NK-92 (cell line): ENCODE data around the gene GJB6.

Experiments used
- DNase-seq: peaks from one replicate; lab custom pipeline; 2025; ENCODE audit not compliant: unreplicated experiment; lab: John Stamatoyannopoulos, UW

Gene GJB6

GRCh38 chr13:20188667-20189553, 43.2 kb downstream of the GJB6 start:
- DNase-seq: no peak

GRCh38 chr13:20186771-20187170, 45.3 kb downstream of the GJB6 start:
- DNase-seq: no peak

- no peak for DNase-seq
These were observed 46.6 kb downstream of the GJB6 start for GRCh38 chr13:20185366-20186056.

- DNase-seq: no peak
These were observed 49.8 kb downstream of the GJB6 start for GRCh38 chr13:20182231-20182846.

- DNase-seq: no peak
These were observed 50.9 kb downstream of the GJB6 start for GRCh38 chr13:20181188-20181587.

- no peak for DNase-seq
These were observed 54.0 kb downstream of the GJB6 start for GRCh38 chr13:20178156-20178555.

GRCh38 chr13:20177049-20177831, 54.9 kb downstream of the GJB6 start:
- DNase-seq: no peak

- DNase-seq: no peak
These were observed 56.0 kb downstream of the GJB6 start for GRCh38 chr13:20175907-20176652.

- DNase-seq: no peak
These were observed 56.7 kb downstream of the GJB6 start for GRCh38 chr13:20175406-20175794.

GRCh38 chr13:20174656-20175405, 57.3 kb downstream of the GJB6 start:
- no peak for DNase-seq

GRCh38 chr13:20173116-20173746, 58.9 kb downstream of the GJB6 start:
- DNase-seq: no peak
